ENCODE results near the gene RRP12. TPM values are rescaled to one million over a fixed set of nuclear protein-coding genes. Genes with fewer than 3 reads are reported as not detected.

RRP12 gene
- total and polyA plus RNA-seq, 2 donors (not counting 3 experiments of a cell fraction or from before 2014, with no cell fraction given): 13.6 to 35.8 TPM

DNA sequence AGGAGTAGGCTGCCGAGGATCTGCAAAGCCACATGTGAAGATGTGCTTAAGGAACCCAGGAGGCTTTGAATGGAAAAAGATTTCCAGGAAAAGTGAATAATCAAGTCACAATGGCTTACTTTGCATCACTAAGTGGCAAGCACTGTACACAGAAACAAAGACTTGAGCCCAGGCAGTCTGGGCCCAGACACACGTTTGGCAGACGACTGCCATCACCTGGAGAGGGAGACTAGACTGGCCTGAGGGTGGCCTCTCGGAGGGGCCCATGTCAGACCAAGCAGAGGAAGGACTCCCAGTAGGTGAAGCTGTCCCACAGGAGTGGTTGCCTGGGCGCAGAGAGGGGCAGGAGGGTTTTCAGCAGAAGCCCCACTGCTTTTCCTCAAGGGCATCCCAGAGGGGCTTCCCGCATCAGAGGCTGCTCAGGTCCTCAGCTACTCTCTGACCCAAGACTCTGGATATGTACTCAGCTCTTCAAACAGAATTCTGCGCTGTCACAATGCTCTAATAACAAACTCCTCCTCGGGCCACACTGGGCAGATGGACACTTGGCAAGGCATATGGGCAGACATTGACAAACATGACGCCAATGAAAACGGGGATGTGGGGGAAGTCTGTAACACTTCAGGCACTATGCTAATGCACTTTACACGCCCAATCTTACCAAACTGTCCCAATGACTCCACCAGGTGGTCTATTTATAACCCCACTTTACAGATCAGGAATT is 38.7 kb downstream of the RRP12 start:
- Histone ChIP-seq H3K9me3 (replicated peaks; ENCODE audit: control insufficient read depth, insufficient read depth, low read length) (no peaks in the 10 kb centered on the region), H3K4me2 (ENCODE audit: insufficient read depth, low read length) (no peak overlapping the region), H2AFZ (ENCODE audit: low read depth, low read length) (no peak overlapping the region), H3K27me3 (ENCODE audit: control insufficient read depth in 2 of 2, insufficient read depth in 2 of 2, low read length in 2 of 2) (no peaks in the 10 kb centered on the region), H3K79me2 (ENCODE audit: control insufficient read depth, insufficient read depth, low read length) (no peaks in the 10 kb centered on the region), H3K27ac (ENCODE audit: insufficient read depth, low read depth, low read length) (no peak overlapping the region), H3K4me1 (ENCODE audit: control insufficient read depth, extremely low read depth, insufficient read depth, low read length) (peaks cover 3% of the 10 kb centered on the region), H4K20me1 (replicated peaks; ENCODE audit: control insufficient read depth, extremely low read depth, insufficient read depth, low read length) (no peaks in the 10 kb centered on the region), H3K9ac (replicated peaks; ENCODE audit: extremely low read depth, insufficient read depth, low read length) (no peak overlapping the region), H3K36me3 (ENCODE audit: control insufficient read depth in 2 of 2, extremely low read depth in 1 of 2, insufficient read depth in 2 of 2, low read length in 2 of 2) (peaks cover 0 to 14% of the 10 kb centered on the region in 2 experiments), H3K4me3 (replicated peaks in 1 of 3; ENCODE audit: insufficient read depth in 1 of 3, low read depth in 1 of 3, low read length in 3 of 3) (no peak overlapping the region), H3K9me1 (replicated peaks; ENCODE audit: control insufficient read depth, extremely low read depth, insufficient read depth, low read length) (no peaks in the 10 kb centered on the region)
- no peak for FAIRE-seq
- BruUV-seq (replicated peaks): no TSS peak
- TF ChIP-seq GATA2 (IDR thresholded peaks at IDR 0.05; ENCODE audit: insufficient read depth, insufficient read length, low read depth, low read length): no peak
- TF ChIP-seq POLR2A (IDR thresholded peaks at IDR 0.05; ENCODE audit: low read depth, low read length): no peak
- TF ChIP-seq JUN (IDR thresholded peaks at IDR 0.05; ENCODE audit: borderline replicate concordance, insufficient read depth, insufficient read length, low read depth): no peak
- TF ChIP-seq, protein P1, sequence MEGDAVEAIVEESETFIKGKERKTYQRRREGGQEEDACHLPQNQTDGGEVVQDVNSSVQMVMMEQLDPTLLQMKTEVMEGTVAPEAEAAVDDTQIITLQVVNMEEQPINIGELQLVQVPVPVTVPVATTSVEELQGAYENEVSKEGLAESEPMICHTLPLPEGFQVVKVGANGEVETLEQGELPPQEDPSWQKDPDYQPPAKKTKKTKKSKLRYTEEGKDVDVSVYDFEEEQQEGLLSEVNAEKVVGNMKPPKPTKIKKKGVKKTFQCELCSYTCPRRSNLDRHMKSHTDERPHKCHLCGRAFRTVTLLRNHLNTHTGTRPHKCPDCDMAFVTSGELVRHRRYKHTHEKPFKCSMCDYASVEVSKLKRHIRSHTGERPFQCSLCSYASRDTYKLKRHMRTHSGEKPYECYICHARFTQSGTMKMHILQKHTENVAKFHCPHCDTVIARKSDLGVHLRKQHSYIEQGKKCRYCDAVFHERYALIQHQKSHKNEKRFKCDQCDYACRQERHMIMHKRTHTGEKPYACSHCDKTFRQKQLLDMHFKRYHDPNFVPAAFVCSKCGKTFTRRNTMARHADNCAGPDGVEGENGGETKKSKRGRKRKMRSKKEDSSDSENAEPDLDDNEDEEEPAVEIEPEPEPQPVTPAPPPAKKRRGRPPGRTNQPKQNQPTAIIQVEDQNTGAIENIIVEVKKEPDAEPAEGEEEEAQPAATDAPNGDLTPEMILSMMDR (IDR thresholded peaks at IDR 0.05; ENCODE audit: extremely low read depth in 1 of 2, insufficient read depth in 1 of 2, low read depth in 1 of 2, low read length in 2 of 2): no peak
- ChIA-PET POLR2A (no interaction called here), CTCF (no interaction called here)
- DNase-seq (ENCODE audit: low read depth, low spot score): no peak
- intact Hi-C loops (cut with micrococcal nuclease) (no loop called here), dilution Hi-C loops (cut with MboI; ENCODE audit: extremely low pct_ligation_motif_present, low sequenced_read_pairs) (no loop called here)

DNA sequence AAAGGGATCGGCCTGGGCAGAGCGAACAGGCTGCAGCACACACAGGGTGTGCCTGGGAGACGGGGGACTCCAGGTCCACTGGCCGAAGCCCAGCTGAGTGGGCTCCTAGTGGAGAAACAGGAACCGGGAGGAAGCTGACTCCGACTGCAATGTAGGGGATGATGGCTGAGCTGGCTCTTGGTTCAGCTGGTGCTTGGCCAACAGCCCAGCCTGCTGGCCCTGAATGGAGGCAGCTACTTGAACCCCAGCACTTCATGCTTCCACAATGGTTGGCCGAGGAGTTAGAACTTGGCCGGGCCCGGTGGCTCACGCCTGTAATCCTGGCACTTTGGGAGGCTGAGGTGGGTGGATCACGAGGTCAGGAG is 39.6 kb downstream of the RRP12 start:
- ChIA-PET CTCF (interaction anchor here (0.8 to 3.1 kb wide), 5 partner anchors 28 to 288 kb away, joined by 3 to 29 read pairs (median 6); partner anchors contain the start of genes ARHGAP19 and FRAT1), POLR2A (no interaction called here)
- H3K9me1 ChIP-seq (replicated peaks; ENCODE audit: control insufficient read depth, extremely low read depth, insufficient read depth, low read length): no peaks in the 10 kb centered on the region
- TF ChIP-seq, protein P2, sequence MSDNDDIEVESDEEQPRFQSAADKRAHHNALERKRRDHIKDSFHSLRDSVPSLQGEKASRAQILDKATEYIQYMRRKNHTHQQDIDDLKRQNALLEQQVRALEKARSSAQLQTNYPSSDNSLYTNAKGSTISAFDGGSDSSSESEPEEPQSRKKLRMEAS (IDR thresholded peaks at IDR 0.05; ENCODE audit: insufficient read depth, insufficient read length): no peak
- TF ChIP-seq GATA2 (IDR thresholded peaks at IDR 0.05; ENCODE audit: insufficient read depth, insufficient read length, low read depth, low read length) (no peak), POLR2AphosphoS5 (IDR thresholded peaks at IDR 0.05; ENCODE audit: insufficient read depth, low read depth, low read length) (no peak), MYC (IDR thresholded peaks at IDR 0.05; ENCODE audit: low read depth, low read length) (no peak), JUN (IDR thresholded peaks at IDR 0.05; ENCODE audit: borderline replicate concordance, insufficient read depth, insufficient read length, low read depth) (no peak), EZH2 (IDR thresholded peaks at IDR 0.05; ENCODE audit: borderline replicate concordance, low read depth, low read length, severe bottlenecking) (no peak), POLR2A (IDR thresholded peaks at IDR 0.05; ENCODE audit: low read depth, low read length) (no peak), FOS (IDR thresholded peaks at IDR 0.05; ENCODE audit: borderline replicate concordance, insufficient read depth, low read length) (no peak)
- TF ChIP-seq, protein P1 (IDR thresholded peaks at IDR 0.05; ENCODE audit: extremely low read depth in 1 of 2, insufficient read depth in 1 of 2, low read depth in 1 of 2, low read length in 2 of 2): no peak
- H4K20me1 ChIP-seq (replicated peaks; ENCODE audit: control insufficient read depth, extremely low read depth, insufficient read depth, low read length): no peaks in the 10 kb centered on the region
- H3K9ac ChIP-seq (replicated peaks; ENCODE audit: extremely low read depth, insufficient read depth, low read length): no peak overlapping the region
- H3K4me1 ChIP-seq (ENCODE audit: control insufficient read depth, extremely low read depth, insufficient read depth, low read length): peaks cover 3% of the 10 kb centered on the region
- DNase-seq (ENCODE audit: low read depth, low spot score): peak; percentile 34
- FAIRE-seq: no peak
- dilution Hi-C loops (cut with MboI; ENCODE audit: extremely low pct_ligation_motif_present, low sequenced_read_pairs) (no loop called here), intact Hi-C loops (cut with micrococcal nuclease) (no loop called here)
- no peaks in the 10 kb centered on the region for H3K9me3 ChIP-seq (replicated peaks; ENCODE audit: control insufficient read depth, insufficient read depth, low read length)
- H3K79me2 ChIP-seq (ENCODE audit: control insufficient read depth, insufficient read depth, low read length): no peaks in the 10 kb centered on the region
- no peak overlapping the region for H3K27ac ChIP-seq (ENCODE audit: insufficient read depth, low read depth, low read length)
- H3K27me3 ChIP-seq (ENCODE audit: control insufficient read depth in 2 of 2, insufficient read depth in 2 of 2, low read length in 2 of 2): no peaks in the 10 kb centered on the region
- peaks cover 0 to 12% of the 10 kb centered on the region in 2 experiments for H3K36me3 ChIP-seq (ENCODE audit: control insufficient read depth in 2 of 2, extremely low read depth in 1 of 2, insufficient read depth in 2 of 2, low read length in 2 of 2)
- no peak overlapping the region for H3K4me3 ChIP-seq (replicated peaks in 1 of 3; ENCODE audit: insufficient read depth in 1 of 3, low read depth in 1 of 3, low read length in 3 of 3)
- no TSS peak for BruUV-seq (replicated peaks)
- no peak overlapping the region for H3K4me2 ChIP-seq (ENCODE audit: insufficient read depth, low read length)
- no peak overlapping the region for H2AFZ ChIP-seq (ENCODE audit: low read depth, low read length)

All from endothelial cell of umbilical vein (primary cell).